HEK293T (cell line): ENCODE results near the gene FTO.

ENCODE experiments used
- CTBP1 ChIP-seq: fragments of 450-650 bp; IDR thresholded peaks from 2 replicates; pipeline ENCODE4 v1.6.1; 2016; ENCODE audit warnings: borderline replicate concordance
- LEF1 ChIP-seq: fragments of 450-650 bp; IDR thresholded peaks from 2 replicates; pipeline ENCODE4 v1.6.1; 2017; ENCODE audit warnings: mild to moderate bottlenecking, borderline replicate concordance
- NFRKB ChIP-seq: fragments of 450-650 bp; IDR thresholded peaks from 2 replicates; pipeline ENCODE4 v1.6.1; 2016; ENCODE audit warnings: mild to moderate bottlenecking, moderate library complexity
- SUZ12 ChIP-seq: fragments of 450-650 bp; IDR thresholded peaks from 2 replicates; pipeline ENCODE4 v1.6.1; 2016; ENCODE audit warnings: mild to moderate bottlenecking
- TARDBP ChIP-seq: fragments of 450-650 bp; IDR thresholded peaks from 2 replicates; pipeline ENCODE4 v1.6.1; 2016
- TF ChIP-seq, protein P1 (sequence below): fragments of 450-650 bp; IDR thresholded peaks from 2 replicates; pipeline ENCODE4 v1.6.1; 2016

DNA sequence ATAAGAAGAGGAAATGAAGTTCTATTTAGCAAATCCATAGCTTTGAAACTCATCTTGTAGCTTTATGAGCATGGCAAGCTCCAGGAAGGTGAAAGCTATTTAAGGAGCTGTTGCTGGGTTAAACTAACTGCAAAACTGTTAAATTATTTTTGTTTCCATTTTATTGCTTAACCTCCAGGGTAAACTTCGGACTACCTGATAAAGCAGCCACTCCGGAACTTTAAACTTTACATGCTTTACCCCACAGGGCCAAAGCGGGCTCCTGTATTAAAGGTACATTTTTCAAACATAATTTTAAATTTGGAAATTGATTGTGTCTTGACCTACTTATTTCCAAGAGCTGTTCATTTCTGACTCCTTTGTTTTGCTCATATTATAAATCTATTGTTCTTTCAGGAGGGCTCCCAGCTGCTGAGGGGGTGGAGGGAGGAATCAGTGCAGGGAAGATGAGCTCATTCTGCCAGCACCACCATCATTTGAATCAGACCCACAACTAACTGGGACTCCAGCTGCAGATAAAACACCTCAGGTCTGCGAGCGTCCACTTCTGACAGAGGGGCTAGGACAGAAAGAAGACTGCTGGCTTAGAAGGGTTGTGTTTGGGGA, 424.8 kb downstream of the FTO start:
- TF ChIP-seq, protein P1, sequence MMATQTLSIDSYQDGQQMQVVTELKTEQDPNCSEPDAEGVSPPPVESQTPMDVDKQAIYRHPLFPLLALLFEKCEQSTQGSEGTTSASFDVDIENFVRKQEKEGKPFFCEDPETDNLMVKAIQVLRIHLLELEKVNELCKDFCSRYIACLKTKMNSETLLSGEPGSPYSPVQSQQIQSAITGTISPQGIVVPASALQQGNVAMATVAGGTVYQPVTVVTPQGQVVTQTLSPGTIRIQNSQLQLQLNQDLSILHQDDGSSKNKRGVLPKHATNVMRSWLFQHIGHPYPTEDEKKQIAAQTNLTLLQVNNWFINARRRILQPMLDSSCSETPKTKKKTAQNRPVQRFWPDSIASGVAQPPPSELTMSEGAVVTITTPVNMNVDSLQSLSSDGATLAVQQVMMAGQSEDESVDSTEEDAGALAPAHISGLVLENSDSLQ = no peak
- TF ChIP-seq TARDBP = no peak
- TF ChIP-seq CTBP1 = no peak
- TF ChIP-seq NFRKB = no peak
- no peak for TF ChIP-seq LEF1
- no peak for TF ChIP-seq SUZ12
